Measurements from ENCODE around the gene CAPN1. TPM values are rescaled to one million over a fixed set of nuclear protein-coding genes. Genes with fewer than 3 reads are reported as not detected.

The CAPN1 gene
- total RNA-seq, 1 experiment from 2014 or later = 111 TPM

GRCh38 chr11:65135633-65136145 is 46.0 kb upstream of the CAPN1 start:
- intact Hi-C loops (cut with micrococcal nuclease) = loop anchor here (2.0 kb wide), 1 partner anchor 45 kb away; the partner anchor contains the start of gene CAPN1
- Mint-ChIP-seq H3K9me3 (ENCODE audit: unreplicated experiment) (no peaks in the 10 kb centered on the region), H3K4me1 (ENCODE audit: insufficient read depth, unreplicated experiment) (peaks cover 28% of the 10 kb centered on the region), H3K36me3 (ENCODE audit: insufficient read depth, unreplicated experiment) (peaks cover 22% of the 10 kb centered on the region), H3K4me3 (ENCODE audit: unreplicated experiment) (peak overlapping the region; percentile 99), H3K27me3 (ENCODE audit: insufficient read depth, unreplicated experiment) (no peaks in the 10 kb centered on the region), H3K27ac (ENCODE audit: low read depth, unreplicated experiment) (peak overlapping the region; percentile 100)
- no peak for DNase-seq (ENCODE audit: unreplicated experiment)
- ChIA-PET POLR2A (interaction anchor here (0.5 to 8.2 kb wide), 31 partner anchors 9 to 905 kb away, joined by 3 to 157 read pairs (median 4); partner anchors contain the start of genes ATG2A, BANF1, CAPN1 and CDC42BPG), CTCF (interaction anchor here (0.8 to 1.8 kb wide), 4 partner anchors 9 to 48 kb away, joined by 4 to 9 read pairs (median 4); partner anchors contain the start of genes FAU and MRPL49)
- TF ChIP-seq CTCF (IDR thresholded peaks at IDR 0.05; ENCODE audit: unreplicated experiment) = no peak
- BruUV-seq (replicated peaks) = no TSS peak

GRCh38 chr11:65136515-65137096 is 45.1 kb upstream of the CAPN1 start:
- ChIA-PET CTCF (interaction anchor here (0.6 to 1.8 kb wide), 4 partner anchors 8 to 89 kb away, joined by 4 to 9 read pairs (median 4); partner anchors contain the start of genes FAU and MRPL49), POLR2A (interaction anchor here (1.6 to 8.2 kb wide), 6 partner anchors 8 to 44 kb away, joined by 5 to 157 read pairs (median 56); partner anchors contain the start of genes CAPN1, FAU, MRPL49 and ZNHIT2)
- peaks cover 12% of the 10 kb centered on the region for H3K36me3 Mint-ChIP-seq (ENCODE audit: insufficient read depth, unreplicated experiment)
- H3K4me1 Mint-ChIP-seq (ENCODE audit: insufficient read depth, unreplicated experiment) = peaks cover 22% of the 10 kb centered on the region
- BruUV-seq (replicated peaks) = no TSS peak
- H3K27ac Mint-ChIP-seq (ENCODE audit: low read depth, unreplicated experiment) = no peak overlapping the region
- no peak for DNase-seq (ENCODE audit: unreplicated experiment)
- H3K27me3 Mint-ChIP-seq (ENCODE audit: insufficient read depth, unreplicated experiment) = no peaks in the 10 kb centered on the region
- TF ChIP-seq CTCF (IDR thresholded peaks at IDR 0.05; ENCODE audit: unreplicated experiment) = no peak
- no peaks in the 10 kb centered on the region for H3K9me3 Mint-ChIP-seq (ENCODE audit: unreplicated experiment)
- no peak overlapping the region for H3K4me3 Mint-ChIP-seq (ENCODE audit: unreplicated experiment)
- intact Hi-C loops (cut with micrococcal nuclease) = no loop called here

GRCh38 chr11:65141896-65142494 is 39.7 kb upstream of the CAPN1 start:
- no peak overlapping the region for H3K27ac Mint-ChIP-seq (ENCODE audit: low read depth, unreplicated experiment)
- H3K4me1 Mint-ChIP-seq (ENCODE audit: insufficient read depth, unreplicated experiment) = peaks cover 6% of the 10 kb centered on the region
- no peaks in the 10 kb centered on the region for H3K36me3 Mint-ChIP-seq (ENCODE audit: insufficient read depth, unreplicated experiment)
- H3K4me3 Mint-ChIP-seq (ENCODE audit: unreplicated experiment) = no peak overlapping the region
- no peak for DNase-seq (ENCODE audit: unreplicated experiment)
- intact Hi-C loops (cut with micrococcal nuclease) = no loop called here
- ChIA-PET POLR2A (no interaction called here), CTCF (no interaction called here)
- H3K9me3 Mint-ChIP-seq (ENCODE audit: unreplicated experiment) = no peaks in the 10 kb centered on the region
- TF ChIP-seq CTCF (IDR thresholded peaks at IDR 0.05; ENCODE audit: unreplicated experiment) = no peak
- BruUV-seq (replicated peaks) = no TSS peak
- no peaks in the 10 kb centered on the region for H3K27me3 Mint-ChIP-seq (ENCODE audit: insufficient read depth, unreplicated experiment)

GRCh38 chr11:65147352-65148075 is 34.2 kb upstream of the CAPN1 start:
- Mint-ChIP-seq H3K4me3 (ENCODE audit: unreplicated experiment) (no peak overlapping the region), H3K27me3 (ENCODE audit: insufficient read depth, unreplicated experiment) (no peaks in the 10 kb centered on the region), H3K4me1 (ENCODE audit: insufficient read depth, unreplicated experiment) (peaks cover 22% of the 10 kb centered on the region), H3K9me3 (ENCODE audit: unreplicated experiment) (no peaks in the 10 kb centered on the region), H3K36me3 (ENCODE audit: insufficient read depth, unreplicated experiment) (no peaks in the 10 kb centered on the region), H3K27ac (ENCODE audit: low read depth, unreplicated experiment) (no peak overlapping the region)
- CTCF ChIA-PET = interaction anchor here (0.6 kb wide), 1 partner anchor 32 kb away, joined by 3 read pairs; no protein-coding TSS in a partner anchor
- intact Hi-C loops (cut with micrococcal nuclease) = no loop called here
- TF ChIP-seq CTCF (IDR thresholded peaks at IDR 0.05; ENCODE audit: unreplicated experiment) = no peak
- no TSS peak for BruUV-seq (replicated peaks)
- POLR2A ChIA-PET = interaction anchor here (1.1 to 7.0 kb wide), 2 partner anchors 12 to 107 kb away, joined by 3 to 56 read pairs; partner anchors contain the start of genes SAC3D1 and SYVN1
- DNase-seq (ENCODE audit: unreplicated experiment) = no peak

Measured in MCF 10A (cell line).